HUES48 (cell line): ENCODE results near the gene SFXN5.

Experiments
- H3K27ac ChIP-seq: one replicate; pipeline ENCODE4 v1.7.0; 2013; ENCODE audit warnings: low read depth, low read length, inconsistent platforms
- H3K27me3 ChIP-seq: 2 replicates; pipeline ENCODE4 v1.6.1; 2013; ENCODE audit warnings: mild to moderate bottlenecking, low read length; ENCODE audit not compliant: control insufficient read depth, insufficient read depth
- H3K36me3 ChIP-seq: 2 replicates; pipeline ENCODE4 v1.6.1; 2013; ENCODE audit warnings: low read length; ENCODE audit not compliant: control insufficient read depth, insufficient read depth
- H3K4me1 ChIP-seq: 2 replicates; pipeline ENCODE4 v1.6.1; 2013; ENCODE audit warnings: mild to moderate bottlenecking, low read length; ENCODE audit not compliant: control insufficient read depth, insufficient read depth
- H3K4me3 ChIP-seq: 2 replicates; pipeline ENCODE4 v1.5.1; 2013; ENCODE audit warnings: mild to moderate bottlenecking, low read depth, low read length
- H3K9ac ChIP-seq: 2 replicates; pipeline ENCODE4 v1.6.1; 2013; ENCODE audit warnings: mild to moderate bottlenecking, low read depth, low read length, moderate library complexity
- H3K9me3 ChIP-seq: 2 replicates; pipeline ENCODE4 v1.6.1; 2013; ENCODE audit warnings: low read length; ENCODE audit not compliant: control insufficient read depth, insufficient read depth

Gene SFXN5

GRCh38 chr2:72998234-72998651 is 73.3 kb downstream of the SFXN5 start:
- Histone ChIP-seq H3K4me1 (no peaks in the 10 kb centered on the region), H3K9me3 (no peaks in the 10 kb centered on the region), H3K9ac (no peak overlapping the region), H3K27me3 (no peaks in the 10 kb centered on the region), H3K36me3 (no peaks in the 10 kb centered on the region), H3K4me3 (no peak overlapping the region), H3K27ac (no peak overlapping the region)

GRCh38 chr2:72996117-72996502 is 75.4 kb downstream of the SFXN5 start:
- Histone ChIP-seq H3K9me3 (no peaks in the 10 kb centered on the region), H3K36me3 (no peaks in the 10 kb centered on the region), H3K4me3 (no peak overlapping the region), H3K4me1 (no peaks in the 10 kb centered on the region), H3K27me3 (0 out of 2 replicates have a peak, but pooled peaks cover 2% of the 10 kb centered on the region), H3K27ac (no peak overlapping the region), H3K9ac (no peak overlapping the region)

GRCh38 chr2:72995430-72996116 is 75.9 kb downstream of the SFXN5 start:
- H3K4me3 ChIP-seq: no peak overlapping the region
- no peaks in the 10 kb centered on the region for H3K9me3 ChIP-seq
- 0 out of 2 replicates have a peak, but pooled peaks cover 2% of the 10 kb centered on the region for H3K27me3 ChIP-seq
- H3K27ac ChIP-seq: no peak overlapping the region
- H3K4me1 ChIP-seq: no peaks in the 10 kb centered on the region
- H3K9ac ChIP-seq: no peak overlapping the region
- no peaks in the 10 kb centered on the region for H3K36me3 ChIP-seq

DNA sequence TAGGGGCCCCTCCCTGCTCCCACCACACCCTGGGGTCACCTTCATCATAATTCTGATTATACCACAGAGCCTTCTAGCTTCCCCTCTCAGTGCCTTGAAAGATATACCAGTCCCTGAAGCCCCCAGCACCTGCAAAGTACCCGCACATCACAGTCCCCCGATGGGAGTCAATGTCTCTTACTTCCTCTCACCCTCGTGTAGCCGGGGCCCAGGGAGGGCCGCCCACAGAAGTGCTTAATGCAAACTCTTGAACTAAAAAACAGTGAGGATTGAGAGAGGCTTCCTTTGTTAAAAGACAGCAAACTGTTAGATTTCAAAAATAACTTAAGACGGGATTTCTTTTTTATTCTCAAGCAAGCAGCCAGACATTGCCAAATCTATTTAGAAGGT is 76.5 kb downstream of the SFXN5 start:
- 0 out of 2 replicates have a peak, but pooled peaks cover 2% of the 10 kb centered on the region for H3K27me3 ChIP-seq
- H3K4me1 ChIP-seq: no peaks in the 10 kb centered on the region
- H3K36me3 ChIP-seq: no peaks in the 10 kb centered on the region
- H3K4me3 ChIP-seq: no peak overlapping the region
- no peaks in the 10 kb centered on the region for H3K9me3 ChIP-seq
- no peak overlapping the region for H3K9ac ChIP-seq
- H3K27ac ChIP-seq: no peak overlapping the region

DNA sequence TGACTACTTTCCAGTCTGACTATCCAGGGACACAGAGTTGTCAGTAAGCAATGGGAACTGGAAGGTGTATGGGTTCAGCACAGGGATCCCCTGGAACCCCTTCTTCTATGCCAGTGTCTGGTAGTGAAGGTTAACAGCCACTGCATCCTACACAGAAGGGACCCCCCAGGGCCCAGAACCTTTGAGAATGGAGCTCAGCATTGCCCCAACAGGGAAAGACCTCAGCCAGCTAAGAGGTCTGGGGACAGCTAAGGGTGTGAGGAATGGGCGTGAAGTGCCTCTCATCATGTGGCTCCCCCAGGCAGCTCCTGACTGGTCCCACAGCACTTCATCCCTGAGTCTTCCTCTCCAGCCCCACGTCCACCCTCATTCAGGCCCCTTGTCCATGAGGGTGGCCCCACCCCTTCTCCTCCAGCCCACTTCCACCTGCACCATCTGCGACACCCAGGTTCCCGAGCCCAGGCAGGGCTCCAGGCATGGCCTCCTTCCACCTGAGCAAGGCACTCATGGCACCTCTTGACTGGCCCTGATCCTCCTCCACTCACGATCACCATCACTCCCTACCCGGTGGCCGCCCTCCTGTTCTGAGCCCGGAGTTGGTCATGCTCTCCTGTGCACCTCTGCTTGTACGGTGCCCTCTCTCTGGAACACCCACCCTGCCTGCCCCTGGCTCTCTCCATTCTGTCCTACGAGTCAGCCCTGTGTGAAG is 77.1 kb downstream of the SFXN5 start:
- no peaks in the 10 kb centered on the region for H3K36me3 ChIP-seq
- H3K27ac ChIP-seq: no peak overlapping the region
- H3K27me3 ChIP-seq: 0 out of 2 replicates have a peak, but pooled peaks cover 2% of the 10 kb centered on the region
- H3K9me3 ChIP-seq: no peaks in the 10 kb centered on the region
- H3K4me3 ChIP-seq: no peak overlapping the region
- H3K4me1 ChIP-seq: no peaks in the 10 kb centered on the region
- H3K9ac ChIP-seq: no peak overlapping the region

DNA sequence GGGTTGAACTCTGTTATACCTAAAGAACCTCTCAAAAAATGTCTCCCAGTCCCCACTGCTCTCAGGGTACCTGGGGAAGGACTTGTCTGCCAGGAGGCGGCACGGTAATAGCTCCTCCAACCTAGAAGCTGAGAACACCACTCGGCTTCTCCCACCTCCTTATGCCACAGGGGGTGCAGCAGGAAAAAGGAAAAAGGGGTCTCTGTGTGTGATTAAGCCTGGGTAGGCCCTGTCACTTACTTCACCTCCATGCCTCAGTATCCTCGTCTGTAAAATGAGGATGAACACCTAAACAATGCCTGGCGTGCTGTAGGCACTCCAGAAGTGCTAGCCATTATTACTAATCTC is 77.6 kb downstream of the SFXN5 start:
- Histone ChIP-seq H3K27ac (no peak overlapping the region), H3K4me3 (no peak overlapping the region)

GRCh38 chr2:72993147-72993932 is 78.2 kb downstream of the SFXN5 start:
- no peaks in the 10 kb centered on the region for H3K4me1 ChIP-seq
- H3K27me3 ChIP-seq: 0 out of 2 replicates have a peak, but pooled peaks cover 2% of the 10 kb centered on the region
- H3K4me3 ChIP-seq: no peak overlapping the region
- no peaks in the 10 kb centered on the region for H3K36me3 ChIP-seq
- H3K27ac ChIP-seq: no peak overlapping the region
- H3K9me3 ChIP-seq: no peaks in the 10 kb centered on the region
- no peak overlapping the region for H3K9ac ChIP-seq

More for the DNA sequence above, 77.6 kb downstream of the SFXN5 start:
- H3K9me3 ChIP-seq: no peaks in the 10 kb centered on the region
- H3K36me3 ChIP-seq: no peaks in the 10 kb centered on the region
- H3K27me3 ChIP-seq: 0 out of 2 replicates have a peak, but pooled peaks cover 2% of the 10 kb centered on the region
- no peaks in the 10 kb centered on the region for H3K4me1 ChIP-seq
- H3K9ac ChIP-seq: no peak overlapping the region

DNA sequence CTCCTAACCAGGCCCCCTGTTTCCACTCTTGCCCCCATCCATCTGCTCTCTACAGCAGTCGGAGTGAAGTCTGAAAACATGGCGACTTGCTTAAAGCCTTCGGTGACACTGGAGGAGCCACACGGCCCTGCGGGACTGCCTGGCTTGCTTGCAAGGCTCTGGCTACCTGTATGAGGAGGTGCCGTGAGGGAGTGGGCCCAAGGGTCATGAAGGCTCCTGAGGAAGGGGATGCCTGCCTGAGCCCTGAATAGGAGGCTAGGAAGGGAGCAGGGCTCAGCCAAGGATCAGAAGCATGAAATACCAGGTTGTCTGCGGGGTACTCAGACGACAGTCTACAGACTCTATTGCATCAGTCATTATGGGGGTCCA is 78.8 kb downstream of the SFXN5 start:
- Histone ChIP-seq H3K4me3 (no peak overlapping the region), H3K9me3 (no peaks in the 10 kb centered on the region), H3K27ac (no peak overlapping the region), H3K9ac (no peak overlapping the region), H3K4me1 (no peaks in the 10 kb centered on the region), H3K27me3 (0 out of 2 replicates have a peak, but pooled peaks cover 2% of the 10 kb centered on the region), H3K36me3 (no peaks in the 10 kb centered on the region)

DNA sequence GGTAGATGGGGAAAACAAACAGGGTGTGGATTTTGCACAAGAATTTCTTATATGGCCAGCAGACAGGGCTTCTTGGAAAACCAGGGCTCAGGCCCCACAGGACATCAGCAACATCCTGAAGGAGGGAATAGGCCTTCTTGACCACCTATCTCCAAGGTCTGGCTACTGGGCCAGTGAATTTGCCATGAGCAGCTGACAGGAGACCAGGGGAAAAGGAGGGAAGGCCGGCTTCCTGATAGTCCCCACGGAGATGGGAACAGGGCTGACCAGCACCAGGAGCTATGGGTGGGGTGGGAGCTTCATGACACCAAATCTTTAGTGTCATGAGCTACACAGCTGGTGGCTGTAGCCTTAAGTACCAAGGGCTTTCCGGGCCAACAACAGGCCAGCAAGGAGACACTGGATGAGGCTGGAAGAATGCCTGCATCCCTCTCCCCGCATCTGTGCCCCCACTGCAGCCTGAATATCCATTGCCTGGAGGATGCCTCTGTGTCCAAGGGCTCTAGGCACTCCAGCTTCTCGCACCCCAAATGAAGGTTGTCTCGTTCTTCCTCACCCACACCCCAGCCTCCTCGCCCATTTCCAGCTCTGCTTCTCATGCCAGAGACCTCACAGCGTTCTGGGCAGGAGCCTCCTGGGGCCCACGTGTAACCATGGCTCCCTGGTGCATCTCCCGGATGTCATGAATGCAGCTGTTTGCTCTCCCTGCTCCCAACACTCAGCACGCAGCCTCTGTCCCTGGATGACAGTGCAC is 79.4 kb downstream of the SFXN5 start:
- no peaks in the 10 kb centered on the region for H3K9me3 ChIP-seq
- no peak overlapping the region for H3K9ac ChIP-seq
- H3K27ac ChIP-seq: no peak overlapping the region
- no peaks in the 10 kb centered on the region for H3K36me3 ChIP-seq
- no peaks in the 10 kb centered on the region for H3K4me1 ChIP-seq
- H3K4me3 ChIP-seq: no peak overlapping the region
- 0 out of 2 replicates have a peak, but pooled peaks cover 2% of the 10 kb centered on the region for H3K27me3 ChIP-seq

DNA sequence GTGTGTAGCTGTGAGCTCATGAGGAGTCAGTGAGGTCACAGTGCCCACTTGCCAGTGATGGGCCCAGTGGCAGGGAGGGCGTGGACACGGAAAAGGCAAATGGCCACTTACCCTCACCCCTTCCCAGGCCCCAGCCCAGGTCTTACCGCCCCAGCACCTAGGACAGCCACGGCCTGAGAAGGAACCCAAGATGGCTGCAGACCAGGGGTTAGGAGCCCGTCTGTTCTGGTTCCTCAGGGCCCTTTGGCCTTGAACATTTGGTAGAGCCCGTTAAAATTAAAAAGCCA is 80.1 kb downstream of the SFXN5 start:
- 0 out of 2 replicates have a peak, but pooled peaks cover 2% of the 10 kb centered on the region for H3K27me3 ChIP-seq
- no peaks in the 10 kb centered on the region for H3K36me3 ChIP-seq
- H3K4me1 ChIP-seq: no peaks in the 10 kb centered on the region
- H3K9ac ChIP-seq: no peak overlapping the region
- H3K27ac ChIP-seq: no peak overlapping the region
- H3K4me3 ChIP-seq: no peak overlapping the region
- H3K9me3 ChIP-seq: no peaks in the 10 kb centered on the region
